HepG2 (cell line): ENCODE data around the gene SRCAP. TPM values are rescaled to one million over a fixed set of nuclear protein-coding genes. Genes with fewer than 3 reads are reported as not detected.
A peak's percentile ranks its signal among the peaks of the same experiment; 100 is the strongest.

Experiments used
- ARID3A ChIP-seq: IDR thresholded peaks from 2 replicates; pipeline ENCODE4 v1.6.1; 2012; ENCODE audit warnings: low read depth, low read length, improper control_type of control experiment
- BATF2 ChIP-seq: sonication (generic); formaldehyde crosslinking; IDR thresholded peaks from 2 replicates; pipeline ENCODE4 v1.8.0; 2022; ENCODE audit warnings: mild to moderate bottlenecking, missing genetic modification reagents, moderate library complexity
- FOXA3 ChIP-seq: IDR thresholded peaks from 2 replicates; pipeline ENCODE4 v1.6.1; 2016; ENCODE audit warnings: missing genetic modification reagents, missing compliant biosample characterization
- GMEB2 ChIP-seq: IDR thresholded peaks from 2 replicates; pipeline ENCODE4 v1.6.1; 2016; ENCODE audit warnings: missing biosample characterization, missing genetic modification reagents, low read depth
- IRF1 ChIP-seq: sonication (generic); formaldehyde crosslinking; IDR thresholded peaks from 2 replicates; pipeline ENCODE4 v1.4.0; 2020; ENCODE audit warnings: low read depth, mild to moderate bottlenecking, missing genetic modification reagents
- MNT ChIP-seq: fragments of 450-650 bp; IDR thresholded peaks from 2 replicates; pipeline ENCODE4 v1.6.1; 2016
- NAIF1 ChIP-seq: sonication (generic); formaldehyde crosslinking; IDR thresholded peaks from 2 replicates; pipeline ENCODE4 v1.5.0; 2020; ENCODE audit warnings: mild to moderate bottlenecking, missing genetic modification reagents, borderline replicate concordance
- PHB2 ChIP-seq: fragments of 450-650 bp; IDR thresholded peaks from 2 replicates; pipeline ENCODE4 v1.6.1; 2018; ENCODE audit not compliant: partially characterized antibody
- PHF20 ChIP-seq: sonication (generic); formaldehyde crosslinking; IDR thresholded peaks from 2 replicates; pipeline ENCODE4 v1.5.0; 2020; ENCODE audit warnings: mild to moderate bottlenecking, missing genetic modification reagents
- SIN3A ChIP-seq: IDR thresholded peaks from 2 replicates; pipeline ENCODE4 v1.6.1; 2011; ENCODE audit warnings: low read depth, mild to moderate bottlenecking, control low read depth, low read length, borderline replicate concordance
- SKI ChIP-seq: fragments of 450-650 bp; IDR thresholded peaks from one replicate; pipeline ENCODE4 v1.6.1; 2018; ENCODE audit warnings: mild to moderate bottlenecking; ENCODE audit not compliant: partially characterized antibody
- SMYD3 ChIP-seq: sonication (generic); formaldehyde crosslinking; IDR thresholded peaks from 2 replicates; pipeline ENCODE4 v1.8.1; 2023; ENCODE audit warnings: mild to moderate bottlenecking, missing genetic modification reagents
- SNRNP70 ChIP-seq: fragments of 200-400 bp; formaldehyde crosslinking; IDR thresholded peaks from 2 replicates; pipeline ENCODE4 v1.6.1; 2017; ENCODE audit warnings: mild to moderate bottlenecking, low read depth, low read length, moderate library complexity
- ZBTB42 ChIP-seq: sonication (generic); formaldehyde crosslinking; IDR thresholded peaks from 2 replicates; pipeline ENCODE4 v1.5.0; 2020; ENCODE audit warnings: mild to moderate bottlenecking, missing genetic modification reagents
- ZBTB44 ChIP-seq: sonication (generic); formaldehyde crosslinking; IDR thresholded peaks from 2 replicates; pipeline ENCODE4 v1.4.0; 2020; ENCODE audit warnings: missing genetic modification reagents
- ZNF30 ChIP-seq: sonication (generic); formaldehyde crosslinking; IDR thresholded peaks from 2 replicates; pipeline ENCODE4 v1.5.0; 2020; ENCODE audit warnings: mild to moderate bottlenecking, missing genetic modification reagents
- ZNF552 ChIP-seq: sonication (generic); formaldehyde crosslinking; IDR thresholded peaks from 2 replicates; pipeline ENCODE4 v1.9.0; 2022; ENCODE audit warnings: missing genetic modification reagents, mild to moderate bottlenecking, borderline replicate concordance
- ZNF562 ChIP-seq: sonication (generic); formaldehyde crosslinking; IDR thresholded peaks from 2 replicates; pipeline ENCODE4 v1.8.0; 2022; ENCODE audit warnings: missing genetic modification reagents, borderline replicate concordance
- ZNF704 ChIP-seq: sonication (generic); formaldehyde crosslinking; IDR thresholded peaks from 2 replicates; pipeline ENCODE4 v1.8.1; 2023; ENCODE audit warnings: mild to moderate bottlenecking, inconsistent platforms, moderate library complexity, missing genetic modification reagents, borderline replicate concordance
- polyA plus RNA-seq, 8 experiments: library from polyadenylated mRNA; depleted of rRNA in 3 of 8; stranded (reverse) in 7 of 8; unstranded in 1 of 8; fragments of >200 nt; fragmentation: Illumina TruSeq in 4 of 8; extraction: Trizol in 4 of 8; gene quantifications; 2 replicates each; pipeline versions ENCODE4 v1.2.1 to v1.2.3, GENCODE V29; 2011 to 2016; ENCODE audit warnings: low read depth in 4 of 8, missing spikeins in 1 of 8, mixed read lengths in 1 of 8; ENCODE audit not compliant: insufficient read depth in 1 of 8
- total RNA-seq, 5 experiments: library from RNA; depleted of rRNA; stranded (reverse); fragments of >200 nt; fragmentation: Illumina TruSeq; extraction: Trizol; gene quantifications; 2 replicates each; pipeline ENCODE4 v1.2.3, GENCODE V29; 2016; ENCODE audit warnings: low read depth in 1 of 5

Gene SRCAP
- total and polyA plus RNA-seq, 2 of the 13 experiments (the other 11 are each of a cell fraction or from before 2014, with no cell fraction given): 4.9 to 9.0 TPM

- TF ChIP-seq ZBTB44 (CRISPR knock-in tag) (no peak), FOXA3 (CRISPR knock-in tag) (0 out of 2 replicates have a peak, but pooled peaks have one; percentile 43), PHB2 (no peak), SIN3A (peak; percentile 83), SKI (no peak), PHF20 (CRISPR knock-in tag) (peak; percentile 86), NAIF1 (no peak), ZBTB42 (CRISPR knock-in tag) (no peak), MNT (peak; percentile 21; the same call in 1 of the 2 replicates), ZNF562 (CRISPR knock-in tag) (no peak), IRF1 (CRISPR knock-in tag) (no peak), GMEB2 (peak; percentile 78), ZNF30 (CRISPR knock-in tag) (no peak), ARID3A (peak; percentile 18; the same call in 1 of the 2 replicates), SNRNP70 (no peak), SMYD3 (CRISPR knock-in tag) (no peak), ZNF552 (no peak), ZNF704 (CRISPR knock-in tag) (peak; percentile 72), BATF2 (no peak)
Measured at GRCh38 chr16:30698816-30699614, at the start of gene SRCAP (continued).
